SU-DHL-6 (cell line): ENCODE results near the gene PSMC2.

Experiments used
- CTCF ChIP-seq: fragments of 200-600 bp; sonication (generic); IDR thresholded peaks from one replicate; pipeline ENCODE4 v1.5.1; 2017; ENCODE audit warnings: antibody characterized with exemption, mild to moderate bottlenecking, low read length, moderate library complexity; ENCODE audit not compliant: insufficient read depth, poor library complexity, severe bottlenecking
- EZH2phosphoT487 ChIP-seq: fragments of 200-600 bp; sonication (generic), shearing (Covaris generic); conservative IDR thresholded peaks from 2 replicates; pipeline ENCODE4 v1.6.1; 2018; ENCODE audit warnings: mild to moderate bottlenecking, antibody characterized with exemption, low read length, moderate library complexity, mixed read lengths

GRCh38 chr7:103387242-103387641 is 39.8 kb downstream of the PSMC2 start:
- TF ChIP-seq CTCF (no peak), EZH2phosphoT487 (no peak)
